Spleen (tissue), 11 donors: ENCODE data around the gene ASF1B. TPM values are rescaled to one million over a fixed set of nuclear protein-coding genes. Genes with fewer than 3 reads are reported as not detected.

ENCODE experiments used
- DNase-seq: peaks from one replicate; pipeline ENCODE4 v3.0.0-alpha.2; 2020
- H3K27ac ChIP-seq, 8 donors: fragments of 200-600 bp; sonication (generic) in 7 of 8; 1 replicate in 4 of 8; 2 replicates in 4 of 8; pipeline versions ENCODE4 v1.5.0 to v1.8.0; 2016 to 2021; ENCODE audit warnings: inconsistent platforms in 4 of 8, mild to moderate bottlenecking in 4 of 8, moderate library complexity in 1 of 8
- H3K27me3 ChIP-seq, 7 donors: fragments of 200-600 bp; sonication (generic) in 6 of 7; replicated peaks in 1 of 7; 1 replicate in 4 of 7; 2 replicates in 3 of 7; pipeline versions ENCODE4 v1.5.0 to v1.8.0; 2016 to 2021; ENCODE audit warnings: inconsistent platforms in 3 of 7, mild to moderate bottlenecking in 1 of 7
- H3K36me3 ChIP-seq, 6 donors: fragments of 200-600 bp; sonication (generic) in 5 of 6; 1 replicate in 4 of 6; 2 replicates in 2 of 6; pipeline versions ENCODE4 v1.5.0 to v1.8.0; 2016 to 2021; ENCODE audit warnings: inconsistent platforms in 2 of 6
- H3K4me1 ChIP-seq, 6 donors: fragments of 200-600 bp; sonication (generic) in 5 of 6; 1 replicate in 3 of 6; 2 replicates in 3 of 6; pipeline versions ENCODE4 v1.5.0 to v1.8.0; 2016 to 2021; ENCODE audit warnings: inconsistent platforms in 3 of 6
- H3K4me3 ChIP-seq, 8 donors: fragments of 200-600 bp; sonication (generic) in 7 of 8; 1 replicate in 4 of 8; 2 replicates in 4 of 8; pipeline versions ENCODE4 v1.5.0 to v1.8.0; 2016 to 2021; ENCODE audit warnings: inconsistent platforms in 4 of 8, mild to moderate bottlenecking in 4 of 8, moderate library complexity in 2 of 8
- H3K9me3 ChIP-seq, 8 donors: fragments of 200-600 bp; sonication (generic) in 7 of 8; 1 replicate in 4 of 8; 2 replicates in 4 of 8; pipeline versions ENCODE4 v1.5.0 to v1.8.0; 2016 to 2021; ENCODE audit warnings: inconsistent platforms in 4 of 8
- CTCF ChIP-seq, 11 experiments: fragments of 200-600 bp in 7 of 11; fragments of 450-650 bp in 4 of 11; sonication (generic) in 4 of 11; IDR thresholded peaks in 8 of 11; conservative IDR thresholded peaks in 3 of 11; 1 replicate in 7 of 11; 2 replicates in 4 of 11; pipeline versions ENCODE4 v1.4.0 to v1.8.0; 2016 to 2021; ENCODE audit warnings: antibody characterized with exemption in 11 of 11, inconsistent platforms in 4 of 11, mild to moderate bottlenecking in 1 of 11
- POLR2A ChIP-seq, 3 donors: fragments of 450-650 bp; IDR thresholded peaks; one replicate each; pipeline ENCODE4 v1.5.1; 2017; ENCODE audit warnings: antibody characterized with exemption in 3 of 3, mild to moderate bottlenecking in 1 of 3
- POLR2AphosphoS5 ChIP-seq, 3 donors: sonication (generic); formaldehyde crosslinking; IDR thresholded peaks; one replicate each; pipeline ENCODE4 v1.5.1; 2017; ENCODE audit warnings: antibody characterized with exemption in 3 of 3
- WGBS, 5 donors: extraction: QIAGEN DNeasy Blood & Tissue Kit in 3 of 5; methylation state at CpG; one replicate each; pipeline versions ENCODE4 v1.1.5 to v1.1.7; 2013 to 2018; 5-methylcytosine and 5-hydroxymethylcytosine counted together
- intact Hi-C: fragments of 100-400 bp; cut with DNase I; formaldehyde crosslinking; loops from one replicate; pipeline ENCODE4 v1.15.0; 2023; ENCODE audit warnings: low total_unique reads
- polyA plus RNA-seq, 3 donors: library from polyadenylated mRNA; stranded (reverse); fragments of 200-250 nt; gene quantifications; one replicate each; pipeline ENCODE4 v1.2.1, GENCODE V29; 2013
- total RNA-seq, 7 donors: library from RNA; depleted of rRNA in 3 of 7; stranded (reverse); fragments of >200 nt in 3 of 7; fragmentation: NEBNext Ultra II Directional in 4 of 7; extraction: Animal tissue kit (Norgen Biotek cat#: 25700) in 4 of 7; gene quantifications; one replicate each; pipeline versions ENCODE4 v1.1.0 to v1.2.1, GENCODE V29; 2016 to 2021
- donor health status: healthy with polysubstance abuse.
- donor health status: DM: no; HTN: no; CAD: no; lungs with moderate emphysema.
- donor health status: DM: no; HTN: no; CAD: no.
- donor health status: Bipolar disorder and iron deficiency.
- donor health status: healthy.
- donor health status: DM: no; HTN: no; CAD: no.
- donor health status: DM: yes; HTN: yes; CAD: no.

Gene ASF1B
- total and polyA plus RNA-seq, 10 donors, result 3.8 to 24.8 (median 8.6) TPM

- WGBS, 5 donors, result 91 to 95% (median 93%) methylated on average over 8 to 9 of the region's 9 CpGs
- peaks cover 0 to 62% (median 10%) of the 10 kb centered on the region in 6 donors for H3K36me3 ChIP-seq
Measured at GRCh38 chr19:14174883-14175282, 38.5 kb upstream of the ASF1B start.

GRCh38 chr19:14168993-14169392 is 32.6 kb upstream of the ASF1B start:
- intact Hi-C loops, result no loop called here
- Histone ChIP-seq H3K4me3 (no peak overlapping the region), H3K4me1 (peaks cover 10 to 30% (median 25%) of the 10 kb centered on the region in 6 donors), H3K9me3 (no peaks in the 10 kb centered on the region), H3K27me3 (peaks cover 0 to 34% (median 0%) of the 10 kb centered on the region in 7 donors), H3K27ac (no peak overlapping the region), H3K36me3 (peaks cover 0 to 46% (median 6%) of the 10 kb centered on the region in 6 donors)
- WGBS, 5 donors, result 93 to 96% (median 95%) methylated on average over 8 to 12 of the region's 12 CpGs
- TF ChIP-seq POLR2AphosphoS5 (IDR thresholded peaks at IDR 0.05), result no peak
- no peak for TF ChIP-seq POLR2A (IDR thresholded peaks at IDR 0.05)
- no peak for TF ChIP-seq CTCF (IDR thresholded peaks at IDR 0.05 in 8 of 11, conservative IDR thresholded peaks at IDR 0.05 in 3 of 11)
- DNase-seq, result no peak

More at GRCh38 chr19:14174883-14175282, 38.5 kb upstream of the ASF1B start:
- Histone ChIP-seq H3K27me3 (no peaks in the 10 kb centered on the region), H3K4me3 (no peak overlapping the region), H3K27ac (no peak overlapping the region), H3K4me1 (no peaks in the 10 kb centered on the region), H3K9me3 (no peaks in the 10 kb centered on the region)
- DNase-seq, result no peak
- intact Hi-C loops, result no loop called here
- no peak for TF ChIP-seq CTCF (IDR thresholded peaks at IDR 0.05 in 8 of 11, conservative IDR thresholded peaks at IDR 0.05 in 3 of 11)

- H3K27me3 ChIP-seq, result peaks cover 0 to 34% (median 0%) of the 10 kb centered on the region in 7 donors
- TF ChIP-seq CTCF (IDR thresholded peaks at IDR 0.05 in 8 of 11, conservative IDR thresholded peaks at IDR 0.05 in 3 of 11) (no peak), POLR2A (IDR thresholded peaks at IDR 0.05) (no peak), POLR2AphosphoS5 (IDR thresholded peaks at IDR 0.05) (no peak)
- no peak for DNase-seq
- no peak overlapping the region for H3K4me3 ChIP-seq
- intact Hi-C loops, result no loop called here
- WGBS, 5 donors, result 82 to 87% (median 86%) methylated on average over 19 of the region's 19 CpGs
- H3K9me3 ChIP-seq, result no peaks in the 10 kb centered on the region
- H3K36me3 ChIP-seq, result peaks cover 0 to 41% (median 6%) of the 10 kb centered on the region in 6 donors
- H3K27ac ChIP-seq, result peak overlapping the region in 3 of 8 donors; percentile 60 to 70 (median 65)
- H3K4me1 ChIP-seq, result peaks cover 10 to 30% (median 25%) of the 10 kb centered on the region in 6 donors
Measured at GRCh38 chr19:14168259-14168972, 32.0 kb upstream of the ASF1B start.

- H3K4me1 ChIP-seq, result peaks cover 10 to 30% (median 25%) of the 10 kb centered on the region in 6 donors
- no peak for DNase-seq
- intact Hi-C loops, result no loop called here
- 12 to 26% (median 20%) methylated on average over 7 to 18 of the region's 18 CpGs for WGBS, 5 donors
- H3K36me3 ChIP-seq, result peaks cover 0 to 38% (median 6%) of the 10 kb centered on the region in 6 donors
- peak overlapping the region in 5 of 8 donors; percentile 6 to 51 (median 12) for H3K4me3 ChIP-seq
- peaks cover 0 to 34% (median 0%) of the 10 kb centered on the region in 7 donors for H3K27me3 ChIP-seq
- no peaks in the 10 kb centered on the region for H3K9me3 ChIP-seq
- peak in 2 of 11 experiments; percentile 7 to 10 for TF ChIP-seq CTCF (IDR thresholded peaks at IDR 0.05 in 8 of 11, conservative IDR thresholded peaks at IDR 0.05 in 3 of 11)
- TF ChIP-seq POLR2A (IDR thresholded peaks at IDR 0.05), result no peak
- peak in 2 of 3 donors; percentile 30 to 51 for TF ChIP-seq POLR2AphosphoS5 (IDR thresholded peaks at IDR 0.05)
- H3K27ac ChIP-seq, result peak overlapping the region in 4 of 8 donors; percentile 47 to 70 (median 62)
Measured at GRCh38 chr19:14167576-14168138, 31.3 kb upstream of the ASF1B start.
